Tibial nerve (tissue), 4 donors: Measurements from ENCODE around the gene FBXW7. TPM values are rescaled to one million over a fixed set of nuclear protein-coding genes. Genes with fewer than 3 reads are reported as not detected.
A peak's percentile ranks its signal among the peaks of the same experiment; 100 is the strongest.

Experiments
- DNase-seq, 2 donors: peaks; one replicate each; pipeline ENCODE4 v3.0.0-alpha.2; 2019; ENCODE audit warnings: low spot score in 2 of 2
- H3K27ac ChIP-seq, 4 donors: fragments of 200-600 bp; sonication (generic) in 3 of 4; one replicate each; pipeline ENCODE4 v1.5.1; 2017 to 2019; ENCODE audit warnings: mild to moderate bottlenecking in 1 of 4
- H3K27me3 ChIP-seq, 2 donors: fragments of 200-600 bp; sonication (generic) in 1 of 2; one replicate each; pipeline versions ENCODE4 v1.5.1 to v1.6.0; 2017 to 2019
- H3K36me3 ChIP-seq, 3 donors: fragments of 200-600 bp; sonication (generic); one replicate each; pipeline ENCODE4 v1.5.1; 2018 to 2019
- H3K4me1 ChIP-seq, 4 donors: fragments of 200-600 bp; sonication (generic) in 3 of 4; one replicate each; pipeline ENCODE4 v1.5.1; 2017 to 2019
- H3K4me3 ChIP-seq, 4 donors: fragments of 200-600 bp; sonication (generic) in 3 of 4; one replicate each; pipeline ENCODE4 v1.5.1; 2017 to 2019; ENCODE audit warnings: mild to moderate bottlenecking in 1 of 4, moderate library complexity in 1 of 4
- H3K9me3 ChIP-seq, 4 donors: fragments of 200-600 bp; sonication (generic) in 3 of 4; one replicate each; pipeline ENCODE4 v1.5.1; 2017 to 2019
- CTCF ChIP-seq, 5 experiments: fragments of 200-600 bp in 3 of 5; fragments of 450-650 bp in 2 of 5; sonication (generic) in 3 of 5; IDR thresholded peaks; one replicate each; pipeline ENCODE4 v1.5.1; 2016 to 2019; ENCODE audit warnings: antibody characterized with exemption in 5 of 5, mild to moderate bottlenecking in 3 of 5, moderate library complexity in 2 of 5
- EP300 ChIP-seq, 2 donors: sonication (generic); formaldehyde crosslinking; IDR thresholded peaks; one replicate each; pipeline ENCODE4 v1.6.1; 2017; ENCODE audit warnings: antibody characterized with exemption in 2 of 2, mild to moderate bottlenecking in 1 of 2
- POLR2A ChIP-seq, 2 donors: fragments of 450-650 bp; IDR thresholded peaks; one replicate each; pipeline ENCODE4 v1.6.1; 2017; ENCODE audit warnings: antibody characterized with exemption in 2 of 2, mild to moderate bottlenecking in 2 of 2, moderate library complexity in 2 of 2
- WGBS, 2 donors: methylation state at CpG; one replicate each; pipeline ENCODE4 v1.1.5; 2018; 5-methylcytosine and 5-hydroxymethylcytosine counted together
- total RNA-seq, 4 donors: library from RNA; depleted of rRNA; stranded (reverse); fragments of >200 nt; gene quantifications; one replicate each; pipeline ENCODE4 v1.1.0, GENCODE V29; 2016

FBXW7 gene
- total RNA-seq, 4 donors from 2014 or later = 40.8 to 85.7 (median 62.1) TPM

- H3K27me3 ChIP-seq = no peaks in the 10 kb centered on the region
- H3K36me3 ChIP-seq = peaks cover 0 to 3% (median 0%) of the 10 kb centered on the region in 3 donors
- H3K4me3 ChIP-seq = no peak overlapping the region
- peaks cover 0 to 9% (median 2%) of the 10 kb centered on the region in 4 donors for H3K4me1 ChIP-seq
- H3K9me3 ChIP-seq = no peaks in the 10 kb centered on the region
- no peak for DNase-seq
- TF ChIP-seq CTCF (IDR thresholded peaks at IDR 0.05) (no peak), EP300 (IDR thresholded peaks at IDR 0.05) (no peak), POLR2A (IDR thresholded peaks at IDR 0.05) (no peak)
- H3K27ac ChIP-seq = no peak overlapping the region
- 87 to 89% methylated on average over 2 of the region's 2 CpGs for WGBS, 2 donors
Observed at GRCh38 chr4:152508818-152509217, 27.1 kb downstream of the FBXW7 start.

GRCh38 chr4:152508386-152508785 is 27.5 kb downstream of the FBXW7 start:
- Histone ChIP-seq H3K36me3 (peaks cover 0 to 3% (median 0%) of the 10 kb centered on the region in 3 donors), H3K9me3 (no peaks in the 10 kb centered on the region), H3K4me3 (no peak overlapping the region), H3K27me3 (no peaks in the 10 kb centered on the region), H3K4me1 (peaks cover 0 to 9% (median 2%) of the 10 kb centered on the region in 4 donors), H3K27ac (no peak overlapping the region)
- no peak for TF ChIP-seq POLR2A (IDR thresholded peaks at IDR 0.05)
- no peak for TF ChIP-seq EP300 (IDR thresholded peaks at IDR 0.05)
- no peak for TF ChIP-seq CTCF (IDR thresholded peaks at IDR 0.05)
- no peak for DNase-seq
- WGBS, 2 donors = 93 to 97% methylated on average over 4 of the region's 4 CpGs

- Histone ChIP-seq H3K9me3 (no peaks in the 10 kb centered on the region), H3K4me1 (peaks cover 0 to 25% (median 0%) of the 10 kb centered on the region in 4 donors), H3K36me3 (peaks cover 0 to 3% (median 0%) of the 10 kb centered on the region in 3 donors), H3K4me3 (no peak overlapping the region), H3K27ac (no peak overlapping the region), H3K27me3 (no peaks in the 10 kb centered on the region)
- TF ChIP-seq EP300 (IDR thresholded peaks at IDR 0.05) = no peak
- TF ChIP-seq POLR2A (IDR thresholded peaks at IDR 0.05) = no peak
- no peak for TF ChIP-seq CTCF (IDR thresholded peaks at IDR 0.05)
- DNase-seq = no peak
Observed at GRCh38 chr4:152503653-152504290, 32.1 kb downstream of the FBXW7 start.

- WGBS, 2 donors = 88 to 94% methylated on average over 3 of the region's 3 CpGs
- H3K9me3 ChIP-seq = no peaks in the 10 kb centered on the region
- no peak overlapping the region for H3K27ac ChIP-seq
- no peak overlapping the region for H3K4me3 ChIP-seq
- H3K36me3 ChIP-seq = peaks cover 0 to 3% (median 0%) of the 10 kb centered on the region in 3 donors
- TF ChIP-seq CTCF (IDR thresholded peaks at IDR 0.05) = no peak
- no peak for TF ChIP-seq EP300 (IDR thresholded peaks at IDR 0.05)
- TF ChIP-seq POLR2A (IDR thresholded peaks at IDR 0.05) = no peak
- H3K4me1 ChIP-seq = peaks cover 0 to 38% (median 0%) of the 10 kb centered on the region in 4 donors
- no peak for DNase-seq
- no peaks in the 10 kb centered on the region for H3K27me3 ChIP-seq
Observed at GRCh38 chr4:152501846-152502536, 33.9 kb downstream of the FBXW7 start.

DNA sequence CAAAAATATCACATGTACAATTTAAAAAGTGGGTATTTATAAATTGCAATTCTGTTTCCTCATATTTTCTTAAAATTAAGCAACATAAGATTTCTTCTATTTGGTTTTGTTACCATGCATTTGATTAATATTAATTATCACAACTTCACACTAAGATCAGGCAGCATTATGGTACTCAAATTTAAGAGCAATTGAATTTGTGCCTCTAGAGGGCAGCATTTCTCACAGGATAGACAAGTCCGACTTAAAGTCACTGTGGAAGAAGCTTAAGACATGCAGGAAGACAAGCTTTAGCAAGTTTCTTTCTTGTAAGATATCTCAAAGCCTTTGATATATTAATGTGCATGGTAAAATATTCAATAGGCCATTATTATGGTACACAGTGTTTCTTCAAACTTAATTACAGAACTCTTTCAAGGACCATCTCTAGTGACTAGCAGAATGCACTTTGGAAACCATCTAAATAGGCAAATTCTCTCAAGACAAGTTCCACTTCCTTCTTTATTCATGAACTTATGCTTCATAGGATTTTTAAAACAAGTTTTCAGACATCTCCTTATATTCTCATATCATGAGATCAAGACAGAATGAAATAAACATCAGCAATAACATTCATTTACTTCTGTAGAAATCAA is 35.0 kb downstream of the FBXW7 start:
- H3K36me3 ChIP-seq = no peaks in the 10 kb centered on the region
- TF ChIP-seq EP300 (IDR thresholded peaks at IDR 0.05) (no peak), CTCF (IDR thresholded peaks at IDR 0.05) (peak; percentile 60 to 78 (median 73))
- no peaks in the 10 kb centered on the region for H3K27me3 ChIP-seq
- peak in 1 of 2 donors; percentile 95 for DNase-seq
- no peak overlapping the region for H3K4me3 ChIP-seq
- 4 to 12% methylated on average over 1 of the region's 1 CpG for whole genome bisulfite sequencing, 2 donors
- H3K27ac ChIP-seq = no peak overlapping the region
- peaks cover 0 to 38% (median 0%) of the 10 kb centered on the region in 4 donors for H3K4me1 ChIP-seq
- no peaks in the 10 kb centered on the region for H3K9me3 ChIP-seq
